Large intestine (tissue), 12 donors: Measurements from ENCODE around the gene ANKS6. TPM values are rescaled to one million over a fixed set of nuclear protein-coding genes. Genes with fewer than 3 reads are reported as not detected.

Experiments
- DNase-seq, 2 donors: peaks; one replicate each; pipeline versions ENCODE4 v3.0.0 to v3.0.0-alpha.2; 2013
- H3K27ac ChIP-seq: one replicate; pipeline ENCODE4 v1.5.1; 2013; ENCODE audit warnings: low read length
- H3K27me3 ChIP-seq: 2 replicates; pipeline ENCODE4 v1.6.1; 2013; ENCODE audit warnings: low read length; ENCODE audit not compliant: control insufficient read depth, insufficient read depth
- H3K36me3 ChIP-seq: 2 replicates; pipeline ENCODE4 v1.6.1; 2013; ENCODE audit warnings: low read length; ENCODE audit not compliant: control insufficient read depth, insufficient read depth
- H3K4me1 ChIP-seq: one replicate; pipeline ENCODE4 v1.6.1; 2013; ENCODE audit warnings: low read length; ENCODE audit not compliant: control insufficient read depth, insufficient read depth
- H3K4me3 ChIP-seq: one replicate; pipeline ENCODE4 v1.5.1; 2013; ENCODE audit warnings: low read length
- H3K9me3 ChIP-seq: one replicate; pipeline ENCODE4 v1.6.1; 2013; ENCODE audit warnings: mild to moderate bottlenecking, low read depth, low read length, moderate library complexity; ENCODE audit not compliant: control insufficient read depth
- WGBS: methylation state at CpG from one replicate; pipeline ENCODE4 v1.1.5; 2013; ENCODE audit warnings: low lambda C conversion rate; ENCODE audit not compliant: insufficient coverage; 5-methylcytosine and 5-hydroxymethylcytosine counted together
- long read RNA-seq, 11 donors: transcript quantifications; one replicate each; lab custom pipeline, GENCODE V29; 2026
- polyA plus RNA-seq: library from polyadenylated mRNA; unstranded; fragments of 120-200 nt; gene quantifications from one replicate; pipeline ENCODE4 v1.2.1, GENCODE V29; 2013

ANKS6 gene
- 36.9 TPM for polyA plus RNA-seq
- long read RNA-seq, donor 1, partial matches to known transcripts = 0 of 1 reads
- long read RNA-seq, donor 1, other reads (novel, unspliced or antisense) = 0 of 1 reads
- long read RNA-seq, donor 2, partial matches to known transcripts = 15 of 18 reads
- long read RNA-seq, donor 2, other reads (novel, unspliced or antisense) = 0 of 18 reads
- long read RNA-seq, donor 3 = 0 reads
- long read RNA-seq, donor 4 = 0 reads
- long read RNA-seq, donor 5, full-length matches to known transcripts = 2 of 2 reads
- long read RNA-seq, donor 5, partial matches to known transcripts = 0 of 2 reads
- long read RNA-seq, donor 5, other reads (novel, unspliced or antisense) = 0 of 2 reads
- long read RNA-seq, donor 6, full-length matches to known transcripts = 2 of 2 reads
- long read RNA-seq, donor 6, partial matches to known transcripts = 0 of 2 reads
- long read RNA-seq, donor 6, other reads (novel, unspliced or antisense) = 0 of 2 reads
- long read RNA-seq, donor 7, partial matches to known transcripts = 0 of 1 reads
- long read RNA-seq, donor 7, other reads (novel, unspliced or antisense) = 0 of 1 reads
- long read RNA-seq, donor 8, partial matches to known transcripts = 13 of 18 reads
- long read RNA-seq, donor 8, other reads (novel, unspliced or antisense) = 0 of 18 reads
- long read RNA-seq, donor 9, full-length matches to known transcripts = 1 of 11 reads
- long read RNA-seq, donor 9, partial matches to known transcripts = 10 of 11 reads
- long read RNA-seq, donor 9, other reads (novel, unspliced or antisense) = 0 of 11 reads
- long read RNA-seq, donor 10, full-length matches to known transcripts = 1 of 1 reads
- long read RNA-seq, donor 10, partial matches to known transcripts = 0 of 1 reads
- long read RNA-seq, donor 10, other reads (novel, unspliced or antisense) = 0 of 1 reads
- long read RNA-seq, donor 11, partial matches to known transcripts = 17 of 27 reads
- long read RNA-seq, donor 11, other reads (novel, unspliced or antisense) = 10 of 27 reads

GRCh38 chr9:98796364-98797101, at the start of gene ANKS6:
Gene ANKS6, minus strand, starts transcription at chr9:98796555. Its CDS starts 64 bp downstream, at chr9:98796491.
- 100% methylated on average over 3 of the region's 86 CpGs for WGBS
- peak within 1 kb of the TSS; percentile 7 for H3K27ac ChIP-seq
- peaks cover 16% of the 10 kb centered on the region for H3K4me1 ChIP-seq
- no peaks in the 10 kb centered on the region for H3K27me3 ChIP-seq
- H3K4me3 ChIP-seq = peak within 1 kb of the TSS; percentile 65
- no peaks in the 10 kb centered on the region for H3K36me3 ChIP-seq
- no peaks in the 10 kb centered on the region for H3K9me3 ChIP-seq
- DNase-seq = peak; percentile 70 to 83

- WGBS = no CpG with 5 or more reads among the region's 5 CpGs
- H3K4me1 ChIP-seq = peaks cover 5% of the 10 kb centered on the region
- H3K27me3 ChIP-seq = no peaks in the 10 kb centered on the region
- no peak overlapping the region for H3K27ac ChIP-seq
- H3K36me3 ChIP-seq = peaks cover 30% of the 10 kb centered on the region
- no peaks in the 10 kb centered on the region for H3K9me3 ChIP-seq
- no peak overlapping the region for H3K4me3 ChIP-seq
- no peak for DNase-seq
Measured at GRCh38 chr9:98846081-98846480, 49.7 kb upstream of the ANKS6 start.

GRCh38 chr9:98842510-98842909, 46.2 kb upstream of the ANKS6 start:
- no peaks in the 10 kb centered on the region for H3K9me3 ChIP-seq
- H3K27ac ChIP-seq = no peak overlapping the region
- H3K4me1 ChIP-seq = no peaks in the 10 kb centered on the region
- peaks cover 45% of the 10 kb centered on the region for H3K36me3 ChIP-seq
- H3K4me3 ChIP-seq = no peak overlapping the region
- no CpG with 5 or more reads among the region's 7 CpGs for WGBS
- no peak for DNase-seq
- no peaks in the 10 kb centered on the region for H3K27me3 ChIP-seq

- Histone ChIP-seq H3K4me1 (no peaks in the 10 kb centered on the region), H3K9me3 (no peaks in the 10 kb centered on the region), H3K36me3 (peaks cover 38% of the 10 kb centered on the region), H3K27me3 (no peaks in the 10 kb centered on the region), H3K4me3 (no peak overlapping the region), H3K27ac (no peak overlapping the region)
- no peak for DNase-seq
- WGBS = no CpG with 5 or more reads among the region's 4 CpGs
Measured at GRCh38 chr9:98839724-98840123, 43.4 kb upstream of the ANKS6 start.

GRCh38 chr9:98838868-98839565, 42.7 kb upstream of the ANKS6 start:
- no peaks in the 10 kb centered on the region for H3K27me3 ChIP-seq
- no peak for DNase-seq
- no peak overlapping the region for H3K4me3 ChIP-seq
- H3K9me3 ChIP-seq = no peaks in the 10 kb centered on the region
- no peak overlapping the region for H3K27ac ChIP-seq
- peaks cover 34% of the 10 kb centered on the region for H3K36me3 ChIP-seq
- no peaks in the 10 kb centered on the region for H3K4me1 ChIP-seq
- WGBS = 100% methylated on average over 1 of the region's 6 CpGs

GRCh38 chr9:98838155-98838867, 42.0 kb upstream of the ANKS6 start:
- no CpG with 5 or more reads among the region's 6 CpGs for WGBS
- Histone ChIP-seq H3K27ac (no peak overlapping the region), H3K27me3 (no peaks in the 10 kb centered on the region), H3K36me3 (peaks cover 30% of the 10 kb centered on the region), H3K4me3 (no peak overlapping the region), H3K4me1 (no peaks in the 10 kb centered on the region), H3K9me3 (no peaks in the 10 kb centered on the region)
- DNase-seq = no peak

- Histone ChIP-seq H3K27me3 (no peaks in the 10 kb centered on the region), H3K4me1 (no peaks in the 10 kb centered on the region), H3K27ac (no peak overlapping the region), H3K4me3 (no peak overlapping the region), H3K36me3 (peaks cover 30% of the 10 kb centered on the region), H3K9me3 (no peaks in the 10 kb centered on the region)
- WGBS = 100% methylated on average over 1 of the region's 4 CpGs
- DNase-seq = no peak
Measured at GRCh38 chr9:98837516-98837915, 41.2 kb upstream of the ANKS6 start.

GRCh38 chr9:98836206-98836605, 39.9 kb upstream of the ANKS6 start:
- Histone ChIP-seq H3K9me3 (no peaks in the 10 kb centered on the region), H3K27me3 (no peaks in the 10 kb centered on the region), H3K4me1 (no peaks in the 10 kb centered on the region), H3K27ac (no peak overlapping the region), H3K4me3 (no peak overlapping the region), H3K36me3 (peaks cover 26% of the 10 kb centered on the region)
- WGBS = no CpG with 5 or more reads among the region's 4 CpGs
- DNase-seq = no peak

GRCh38 chr9:98834386-98834785, 38.0 kb upstream of the ANKS6 start:
- Histone ChIP-seq H3K4me3 (no peak overlapping the region), H3K36me3 (peaks cover 18% of the 10 kb centered on the region), H3K9me3 (no peaks in the 10 kb centered on the region), H3K27me3 (no peaks in the 10 kb centered on the region), H3K4me1 (no peaks in the 10 kb centered on the region), H3K27ac (no peak overlapping the region)
- DNase-seq = no peak
- 90% methylated on average over 2 of the region's 9 CpGs for WGBS
